Subcutaneous abdominal adipose tissue (tissue), 5 donors: ENCODE results near the gene PLA2G15.

Source experiments
- H3K27ac ChIP-seq: one replicate; pipeline ENCODE4 v1.7.0; 2013; ENCODE audit warnings: low read depth, mild to moderate bottlenecking, inconsistent platforms, low read length, moderate library complexity
- H3K27me3 ChIP-seq, 5 donors: one replicate each; pipeline ENCODE4 v1.7.0; 2013; ENCODE audit warnings: low read length in 5 of 5, inconsistent platforms in 1 of 5; ENCODE audit not compliant: control insufficient read depth in 5 of 5, insufficient read depth in 4 of 5
- H3K36me3 ChIP-seq, 5 donors: one replicate each; pipeline ENCODE4 v1.7.0; 2013; ENCODE audit warnings: low read length in 5 of 5; ENCODE audit not compliant: control insufficient read depth in 5 of 5, insufficient read depth in 5 of 5
- H3K4me1 ChIP-seq, 5 donors: one replicate each; pipeline ENCODE4 v1.7.0; 2013; ENCODE audit warnings: low read length in 5 of 5, mild to moderate bottlenecking in 3 of 5, moderate library complexity in 1 of 5; ENCODE audit not compliant: control insufficient read depth in 5 of 5, insufficient read depth in 5 of 5
- H3K4me3 ChIP-seq, 5 donors: one replicate each; pipeline ENCODE4 v1.7.0; 2013; ENCODE audit warnings: low read length in 5 of 5, low read depth in 1 of 5
- H3K9ac ChIP-seq, 5 donors: one replicate each; pipeline ENCODE4 v1.7.0; 2013; ENCODE audit warnings: low read length in 5 of 5, mild to moderate bottlenecking in 4 of 5, moderate library complexity in 3 of 5
- H3K9me3 ChIP-seq, 5 donors: one replicate each; pipeline ENCODE4 v1.7.0; 2013; ENCODE audit warnings: low read length in 5 of 5; ENCODE audit not compliant: control insufficient read depth in 5 of 5
- donor health status: healthy.
- donor health status: healthy.
- donor health status: healthy.
- donor health status: healthy.
- donor health status: healthy.

The PLA2G15 gene

GRCh38 chr16:68273459-68273858 lies 28.3 kb downstream of the PLA2G15 start:
- Histone ChIP-seq H3K9me3 (no peaks in the 10 kb centered on the region), H3K27ac (peak overlapping the region; percentile 51), H3K9ac (no peak overlapping the region), H3K4me1 (peaks cover 2 to 69% (median 39%) of the 10 kb centered on the region in 5 donors), H3K36me3 (peaks cover 8 to 54% (median 20%) of the 10 kb centered on the region in 5 donors), H3K4me3 (no peak overlapping the region), H3K27me3 (no peaks in the 10 kb centered on the region)

GRCh38 chr16:68273896-68274295 lies 28.7 kb downstream of the PLA2G15 start:
- Histone ChIP-seq H3K27me3 (no peaks in the 10 kb centered on the region), H3K9me3 (no peaks in the 10 kb centered on the region), H3K27ac (no peak overlapping the region), H3K4me3 (no peak overlapping the region), H3K9ac (no peak overlapping the region), H3K4me1 (peaks cover 2 to 67% (median 39%) of the 10 kb centered on the region in 5 donors), H3K36me3 (peaks cover 8 to 54% (median 20%) of the 10 kb centered on the region in 5 donors)

- no peaks in the 10 kb centered on the region for H3K9me3 ChIP-seq
- H3K27me3 ChIP-seq = no peaks in the 10 kb centered on the region
- H3K4me3 ChIP-seq = no peak overlapping the region
- H3K4me1 ChIP-seq = peaks cover 2 to 67% (median 44%) of the 10 kb centered on the region in 5 donors
- no peak overlapping the region for H3K27ac ChIP-seq
- peaks cover 4 to 52% (median 20%) of the 10 kb centered on the region in 5 donors for H3K36me3 ChIP-seq
- H3K9ac ChIP-seq = no peak overlapping the region
Measured at GRCh38 chr16:68274441-68274840, 29.3 kb downstream of the PLA2G15 start.

GRCh38 chr16:68275611-68276191 lies 30.5 kb downstream of the PLA2G15 start:
- peak overlapping the region; percentile 60 for H3K27ac ChIP-seq
- H3K27me3 ChIP-seq = no peaks in the 10 kb centered on the region
- peaks cover 5 to 69% (median 49%) of the 10 kb centered on the region in 5 donors for H3K4me1 ChIP-seq
- peak overlapping the region in 2 of 5 donors; percentile 32 to 51 for H3K9ac ChIP-seq
- H3K36me3 ChIP-seq = peaks cover 4 to 47% (median 20%) of the 10 kb centered on the region in 5 donors
- no peaks in the 10 kb centered on the region for H3K9me3 ChIP-seq
- H3K4me3 ChIP-seq = no peak overlapping the region

GRCh38 chr16:68276223-68276622 lies 31.1 kb downstream of the PLA2G15 start:
- H3K4me3 ChIP-seq = no peak overlapping the region

GRCh38 chr16:68279726-68280558 lies 34.8 kb downstream of the PLA2G15 start:
- Histone ChIP-seq H3K4me3 (no peak overlapping the region), H3K9me3 (no peaks in the 10 kb centered on the region), H3K9ac (peak overlapping the region in 1 of 5 donors; percentile 47), H3K27ac (peak overlapping the region; percentile 91), H3K27me3 (no peaks in the 10 kb centered on the region), H3K36me3 (peaks cover 4 to 28% (median 5%) of the 10 kb centered on the region in 5 donors), H3K4me1 (peaks cover 22 to 80% (median 72%) of the 10 kb centered on the region in 5 donors)

More at GRCh38 chr16:68276223-68276622, 31.1 kb downstream of the PLA2G15 start:
- Histone ChIP-seq H3K9me3 (no peaks in the 10 kb centered on the region), H3K27me3 (no peaks in the 10 kb centered on the region), H3K9ac (no peak overlapping the region), H3K36me3 (peaks cover 4 to 46% (median 20%) of the 10 kb centered on the region in 5 donors), H3K27ac (peak overlapping the region; percentile 60), H3K4me1 (peaks cover 5 to 69% (median 50%) of the 10 kb centered on the region in 5 donors)

GRCh38 chr16:68281368-68282063 lies 36.3 kb downstream of the PLA2G15 start:
- Histone ChIP-seq H3K36me3 (peaks cover 0 to 15% (median 4%) of the 10 kb centered on the region in 5 donors), H3K4me3 (peak overlapping the region in 1 of 5 donors; percentile 1), H3K27me3 (no peaks in the 10 kb centered on the region), H3K4me1 (peaks cover 25 to 81% (median 77%) of the 10 kb centered on the region in 5 donors), H3K27ac (peak overlapping the region; percentile 91), H3K9me3 (no peaks in the 10 kb centered on the region), H3K9ac (peak overlapping the region in 3 of 5 donors; percentile 2 to 62 (median 19))

- Histone ChIP-seq H3K9me3 (no peaks in the 10 kb centered on the region), H3K4me1 (peaks cover 25 to 82% (median 78%) of the 10 kb centered on the region in 5 donors), H3K27me3 (no peaks in the 10 kb centered on the region), H3K4me3 (no peak overlapping the region), H3K27ac (peak overlapping the region; percentile 91), H3K36me3 (peaks cover 0 to 18% (median 4%) of the 10 kb centered on the region in 5 donors), H3K9ac (peak overlapping the region in 3 of 5 donors; percentile 19 to 71 (median 20))
Measured at GRCh38 chr16:68282064-68282452, 36.9 kb downstream of the PLA2G15 start.

GRCh38 chr16:68283346-68283745 lies 38.2 kb downstream of the PLA2G15 start:
- H3K4me1 ChIP-seq = peaks cover 32 to 94% (median 91%) of the 10 kb centered on the region in 5 donors
- no peaks in the 10 kb centered on the region for H3K9me3 ChIP-seq
- H3K27me3 ChIP-seq = no peaks in the 10 kb centered on the region
- H3K4me3 ChIP-seq = no peak overlapping the region
- H3K9ac ChIP-seq = peak overlapping the region; percentile 36 to 79 (median 51)
- peaks cover 0 to 22% (median 4%) of the 10 kb centered on the region in 5 donors for H3K36me3 ChIP-seq
- peak overlapping the region; percentile 91 for H3K27ac ChIP-seq
